Jurkat, Clone E6-1 (cell line): Measurements from ENCODE around the gene CLCA1.

ENCODE experiments used
- DNase-seq: peaks from one replicate; pipeline ENCODE4 v3.0.0-alpha.2; 2011; ENCODE audit warnings: low read depth, low spot score
- H3K4me3 ChIP-seq: 2 replicates; pipeline ENCODE4 v1.5.1; 2011; ENCODE audit warnings: mild to moderate bottlenecking, low read length, control low read depth, moderate library complexity

CLCA1 gene

DNA sequence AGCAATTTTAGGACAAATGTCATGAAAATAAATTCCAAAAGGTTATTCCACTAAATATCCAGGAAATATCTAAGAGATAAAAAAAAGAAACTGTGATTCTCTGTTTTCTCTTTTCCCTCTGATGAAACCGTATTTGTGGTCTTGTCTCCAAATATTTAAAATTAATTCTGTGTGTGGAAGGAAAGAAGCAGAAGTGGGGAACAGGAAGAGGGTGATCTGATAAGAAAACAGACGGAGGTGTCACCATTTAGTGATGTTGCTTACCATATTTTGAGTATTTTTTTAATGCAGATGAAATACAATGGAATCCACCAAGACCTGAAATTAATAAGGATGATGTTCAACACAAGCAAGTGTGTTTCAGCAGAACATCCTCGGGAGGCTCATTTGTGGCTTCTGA, 29.6 kb downstream of the CLCA1 start:
- DNase-seq, result no peak
- H3K4me3 ChIP-seq, result no peak overlapping the region

DNA sequence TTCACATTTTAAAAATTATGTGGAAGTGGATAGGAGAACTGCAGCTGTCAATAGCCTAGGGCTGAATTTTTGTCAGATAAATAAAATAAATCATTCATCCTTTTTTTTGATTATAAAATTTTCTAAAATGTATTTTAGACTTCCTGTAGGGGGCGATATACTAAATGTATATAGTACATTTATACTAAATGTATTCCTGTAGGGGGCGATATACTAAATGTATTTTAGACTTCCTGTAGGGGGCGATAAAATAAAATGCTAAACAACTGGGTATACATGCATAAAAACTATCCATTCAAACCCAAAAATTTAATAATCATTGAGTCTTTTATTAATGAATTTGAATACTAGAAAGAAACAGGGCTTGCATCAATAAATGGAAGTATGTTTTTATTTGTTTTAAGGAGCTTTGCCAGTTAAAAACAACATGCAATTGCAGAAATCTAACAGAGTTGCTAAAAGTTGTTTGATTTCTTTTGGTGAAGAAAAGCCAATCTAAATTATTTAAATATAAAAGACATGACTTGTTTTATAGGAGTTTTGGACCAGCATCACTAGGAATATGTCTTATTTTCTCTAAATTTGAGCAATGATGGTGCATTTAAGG, 31.4 kb downstream of the CLCA1 start:
- no peak overlapping the region for H3K4me3 ChIP-seq
- DNase-seq, result peak; percentile 39

DNA sequence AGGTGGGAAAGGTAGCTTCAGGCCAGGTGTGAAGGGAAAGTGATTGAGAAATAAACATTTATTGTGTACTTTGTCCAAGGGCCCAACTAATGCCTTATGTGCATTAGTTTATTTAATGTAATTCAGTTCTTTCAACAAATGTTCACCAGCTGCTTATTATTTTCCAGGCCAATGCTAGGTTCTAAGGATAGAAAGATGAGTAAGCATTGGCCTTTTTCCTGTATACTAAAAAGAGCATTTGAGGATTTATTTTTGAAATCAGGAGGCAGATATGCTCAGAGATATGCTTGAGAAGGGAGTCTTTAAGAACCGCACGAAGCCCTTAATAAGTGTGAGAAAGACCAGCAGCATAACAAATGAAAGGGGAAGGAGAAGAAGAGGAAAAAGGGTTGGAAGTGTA, 32.0 kb downstream of the CLCA1 start:
- DNase-seq, result no peak
- no peak overlapping the region for H3K4me3 ChIP-seq

DNA sequence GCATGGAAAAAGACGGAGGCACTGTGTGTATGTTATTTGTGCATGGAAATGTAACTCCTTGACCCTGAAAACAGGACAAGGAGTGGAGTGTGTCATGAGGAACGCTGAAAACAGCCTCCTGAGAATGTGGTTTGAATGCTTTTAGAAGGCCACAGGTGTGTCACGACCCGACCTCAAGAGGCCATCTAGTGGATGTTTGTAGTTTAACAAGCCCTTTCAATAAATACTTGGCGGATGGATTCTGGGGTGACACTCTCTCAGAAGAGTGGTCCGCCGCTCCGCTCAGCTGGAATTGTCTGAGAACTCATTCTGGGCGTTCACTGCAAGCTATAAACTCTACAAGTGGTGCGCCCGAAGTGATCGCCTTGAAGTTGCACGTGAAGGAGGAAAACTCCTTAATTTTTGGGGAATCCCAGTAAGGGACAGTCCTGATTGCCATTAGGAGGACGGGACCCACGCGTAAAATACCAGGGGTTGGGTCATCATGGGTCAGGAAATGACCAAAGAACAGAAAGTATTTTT, 33.5 kb downstream of the CLCA1 start:
- peak; percentile 70 for DNase-seq
- H3K4me3 ChIP-seq, result peak overlapping the region; percentile 42

DNA sequence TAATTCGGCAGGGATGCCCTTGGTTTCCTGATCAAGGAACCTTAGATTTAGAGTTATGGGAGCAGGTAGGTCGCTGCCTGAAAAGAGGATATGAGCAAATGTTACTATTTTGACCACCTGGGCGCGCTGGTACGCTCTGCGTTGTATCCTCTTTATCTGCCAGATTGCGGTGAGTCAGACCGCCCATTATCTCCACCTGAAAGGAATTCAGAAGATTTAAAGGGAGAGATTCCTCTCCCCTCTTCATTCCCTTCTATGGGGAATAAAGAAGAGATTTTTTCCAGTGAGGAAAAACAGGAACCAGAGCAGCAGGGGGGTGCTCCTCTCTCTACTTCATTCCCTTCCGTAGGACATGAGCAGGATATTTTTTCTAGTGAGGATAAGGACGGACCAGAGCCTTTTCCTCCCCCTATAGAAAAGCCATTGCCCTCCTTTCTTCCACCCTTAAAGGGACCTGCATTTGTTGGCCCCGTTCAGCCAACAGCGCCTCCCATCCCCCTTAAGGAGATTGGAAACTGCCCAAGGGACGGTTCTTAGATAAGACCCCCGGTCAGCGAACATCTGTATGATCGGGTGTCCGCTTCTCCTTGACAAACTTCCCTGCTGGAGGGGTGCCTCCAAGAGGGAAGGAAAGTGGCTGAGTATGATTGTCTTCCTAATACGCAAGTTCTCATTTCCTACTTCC, 34.1 kb downstream of the CLCA1 start:
- no peak for DNase-seq

DNA sequence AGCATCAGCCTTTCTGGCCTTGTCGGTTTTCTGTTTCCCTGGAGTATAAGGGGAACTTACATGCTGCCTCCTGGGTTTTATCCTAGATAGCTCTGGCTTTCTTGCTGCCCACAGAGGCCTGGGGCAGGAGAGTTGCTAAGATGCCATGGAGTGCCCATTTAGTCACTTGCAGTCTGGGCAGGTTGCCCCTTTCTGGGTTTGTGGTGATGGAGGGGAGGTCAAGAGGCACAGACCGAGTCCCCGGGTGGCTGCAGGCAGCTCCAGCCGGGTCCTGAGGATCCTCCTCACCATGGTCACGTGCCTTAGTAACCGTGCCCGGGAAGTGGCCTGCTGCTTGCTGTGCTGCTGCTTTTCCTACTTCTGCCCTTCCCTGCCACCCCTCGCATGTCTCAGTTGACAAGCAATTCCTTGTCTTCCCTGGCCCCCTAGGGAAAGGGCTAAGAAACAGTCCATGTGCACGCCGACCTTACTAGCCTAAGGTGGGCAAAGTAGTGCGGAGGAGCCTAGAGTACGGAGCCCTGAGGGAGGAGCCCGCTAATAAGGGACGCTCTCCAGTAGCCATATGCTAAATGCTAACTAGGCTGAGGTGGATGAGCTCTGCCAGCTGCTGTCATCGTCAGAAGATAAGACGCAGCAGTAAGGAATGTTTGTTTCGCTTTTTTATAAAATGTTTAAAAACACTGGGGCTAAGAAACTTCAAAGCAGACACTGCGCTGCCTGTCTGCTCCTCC, 34.8 kb downstream of the CLCA1 start:
- DNase-seq, result no peak
- no peak overlapping the region for H3K4me3 ChIP-seq

More for the DNA sequence above, 34.1 kb downstream of the CLCA1 start:
- H3K4me3 ChIP-seq, result peak overlapping the region; percentile 42

DNA sequence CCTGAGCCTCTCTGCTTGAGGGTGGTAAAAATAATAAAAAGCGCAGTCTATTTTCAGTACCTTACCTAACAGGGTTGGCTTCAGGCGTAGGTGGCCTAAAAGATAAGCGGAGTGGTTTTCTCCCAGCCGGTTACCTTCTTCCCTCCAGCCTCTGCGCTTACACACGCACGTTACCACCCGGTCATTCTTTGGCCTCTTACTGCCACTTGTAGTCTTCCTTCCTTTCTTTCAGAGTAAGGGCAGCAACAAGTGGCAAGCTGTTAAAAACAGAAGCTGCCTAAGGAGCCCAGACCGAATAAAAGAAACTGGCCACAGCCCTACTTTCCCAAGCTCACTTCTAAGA, 35.4 kb downstream of the CLCA1 start:
- no peak overlapping the region for H3K4me3 ChIP-seq
- DNase-seq, result no peak

DNA sequence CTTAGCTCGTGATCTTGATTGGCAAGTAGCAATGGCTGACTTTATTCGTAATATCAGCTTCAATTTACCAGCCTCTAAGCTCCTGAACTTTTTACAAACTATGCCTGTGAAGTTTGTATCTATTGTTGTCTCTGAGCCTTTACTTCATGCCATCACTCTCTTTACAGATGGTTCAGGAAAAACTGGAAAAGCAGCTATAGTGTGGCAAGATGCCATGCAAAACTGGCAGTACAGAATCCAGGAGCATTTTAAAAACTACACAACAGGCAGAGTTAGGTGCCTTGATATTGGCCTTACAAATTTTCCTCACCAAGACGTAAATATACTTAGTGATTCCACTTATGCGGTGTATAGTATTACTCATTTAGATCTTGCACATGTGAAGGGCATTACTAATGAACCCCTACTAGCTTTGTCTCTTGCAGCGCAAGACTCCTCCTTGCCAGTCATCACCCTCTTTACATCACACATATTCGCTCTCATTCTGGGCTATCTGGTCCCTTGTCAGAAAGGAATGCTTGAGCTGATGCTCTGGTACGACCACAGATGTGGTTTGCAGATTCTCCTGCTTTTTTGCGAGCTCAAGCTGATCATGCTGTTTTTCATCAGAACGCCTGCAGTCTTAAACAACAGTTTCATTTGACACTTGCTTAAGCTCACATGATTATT, 36.3 kb downstream of the CLCA1 start:
- no peak overlapping the region for H3K4me3 ChIP-seq
- no peak for DNase-seq

DNA sequence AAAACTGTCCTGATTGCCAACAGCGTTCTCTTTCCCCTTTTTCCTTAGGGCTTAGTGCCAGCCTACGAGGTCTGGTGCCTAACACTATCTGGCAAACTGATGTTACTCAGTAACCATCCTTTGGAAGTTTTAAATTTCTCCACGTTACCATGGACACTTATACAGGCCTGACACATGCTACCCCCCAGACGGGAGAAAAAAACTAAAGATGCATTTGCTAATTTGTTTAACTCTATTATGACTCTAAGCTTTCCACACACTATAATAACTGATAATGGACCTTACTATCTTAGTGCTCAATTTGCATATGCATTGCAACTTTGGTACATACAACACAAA, 36.8 kb downstream of the CLCA1 start:
- no peak for DNase-seq
- no peak overlapping the region for H3K4me3 ChIP-seq

DNA sequence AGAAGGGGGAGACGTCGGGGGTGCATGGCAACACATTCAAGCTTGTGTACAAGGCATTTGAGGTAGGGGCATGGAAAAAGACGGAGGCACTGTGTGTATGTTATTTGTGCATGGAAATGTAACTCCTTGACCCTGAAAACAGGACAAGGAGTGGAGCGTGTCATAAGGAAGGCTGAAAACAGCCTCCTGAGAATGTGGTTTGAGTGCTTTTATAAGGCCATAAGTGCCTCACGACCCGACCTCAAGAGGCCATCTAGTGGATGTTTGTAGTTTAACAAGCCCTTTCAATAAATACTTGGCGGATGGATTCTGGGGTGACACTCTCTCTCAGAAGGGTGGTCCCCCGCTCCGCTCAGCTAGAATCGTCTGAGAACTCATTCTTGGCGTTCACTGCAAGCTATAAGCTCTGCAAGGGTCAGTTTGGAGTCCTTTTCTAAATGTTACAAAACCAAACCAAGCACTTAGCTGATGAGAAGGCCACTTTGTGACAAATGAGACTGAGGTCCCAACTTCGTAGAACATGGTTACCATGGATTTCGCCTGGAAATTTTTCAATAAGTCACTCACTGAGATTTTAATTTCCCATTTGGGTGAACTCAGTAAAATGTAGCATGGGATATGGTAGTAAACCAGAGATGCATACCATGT, 39.3 kb downstream of the CLCA1 start:
- DNase-seq, result peak; percentile 28
- no peak overlapping the region for H3K4me3 ChIP-seq

DNA sequence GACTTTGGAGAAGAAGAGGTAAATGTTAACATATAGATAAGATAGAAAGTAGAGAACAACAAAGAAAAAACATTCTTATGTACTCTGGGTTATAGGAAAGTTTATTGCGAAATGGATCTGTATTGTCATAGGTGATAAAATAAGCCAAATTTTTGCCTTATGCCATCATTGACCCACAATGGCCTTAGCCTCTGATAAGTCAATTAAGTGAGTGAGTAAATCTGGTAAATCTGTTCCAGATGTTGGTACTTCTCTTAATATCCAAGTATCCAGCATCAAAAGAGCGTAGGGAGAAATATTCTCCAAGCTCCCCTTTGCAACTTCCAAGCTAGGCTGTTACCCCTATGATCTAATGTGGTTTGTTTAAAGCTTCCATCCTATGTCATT, 39.8 kb downstream of the CLCA1 start:
- H3K4me3 ChIP-seq, result no peak overlapping the region
- DNase-seq, result no peak

DNA sequence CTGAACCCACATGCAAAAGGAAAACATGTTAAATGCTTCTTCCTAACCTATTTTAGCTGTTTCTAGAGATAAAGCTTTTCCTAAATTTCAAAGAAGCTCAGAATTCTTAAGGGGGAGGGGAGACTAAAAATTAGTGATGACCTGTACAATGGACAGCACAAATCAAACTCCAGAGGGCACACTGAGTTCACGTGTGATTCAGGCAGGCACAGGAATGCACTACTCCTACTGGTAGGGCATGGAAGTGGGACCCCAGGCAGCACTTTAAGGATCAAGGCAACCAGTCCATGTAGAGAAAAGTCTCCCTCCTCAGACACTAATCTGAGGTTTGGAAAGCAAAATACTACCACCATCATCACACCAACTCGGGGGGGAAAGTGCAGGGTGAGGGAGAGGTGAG, 46.9 kb downstream of the CLCA1 start:
- no peak overlapping the region for H3K4me3 ChIP-seq
- no peak for DNase-seq

DNA sequence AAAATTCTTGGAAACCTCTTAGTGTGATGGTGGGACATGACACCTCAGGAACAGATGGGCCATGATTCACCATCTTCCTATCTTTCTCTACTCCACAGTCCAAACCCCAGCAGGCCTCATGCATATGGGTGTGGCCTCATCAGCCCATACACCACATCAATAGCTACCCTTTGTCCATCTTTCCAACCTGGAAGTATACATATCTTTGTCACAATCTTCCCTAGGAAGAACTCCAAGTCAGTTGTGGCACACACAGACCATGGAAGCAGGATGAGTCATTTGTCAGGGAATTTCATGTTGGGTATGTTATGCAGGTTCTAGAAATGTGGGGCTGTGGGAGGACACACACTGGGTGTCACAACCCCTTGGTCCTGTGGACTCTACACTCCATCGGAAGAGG, 47.6 kb downstream of the CLCA1 start:
- DNase-seq, result no peak
- no peak overlapping the region for H3K4me3 ChIP-seq

DNA sequence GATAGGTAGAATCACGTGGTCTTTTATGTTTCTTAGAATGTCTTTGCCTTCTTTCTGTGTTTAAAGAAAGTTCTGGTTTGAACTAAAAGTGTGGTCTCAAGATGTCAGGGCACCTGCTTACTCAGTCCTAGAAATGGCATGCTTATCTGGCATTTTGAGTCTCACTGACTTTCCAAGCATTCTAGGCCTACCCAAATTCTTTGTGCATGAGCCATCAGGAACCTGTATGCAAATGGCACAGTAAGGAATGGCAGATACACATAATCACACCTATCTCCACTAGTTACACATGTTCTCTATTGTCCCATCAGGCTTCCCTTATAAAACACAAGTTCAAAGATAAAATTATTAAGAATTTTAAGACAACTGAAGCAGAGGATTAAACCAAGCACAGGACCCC, 48.6 kb downstream of the CLCA1 start:
- DNase-seq, result no peak
- H3K4me3 ChIP-seq, result no peak overlapping the region

DNA sequence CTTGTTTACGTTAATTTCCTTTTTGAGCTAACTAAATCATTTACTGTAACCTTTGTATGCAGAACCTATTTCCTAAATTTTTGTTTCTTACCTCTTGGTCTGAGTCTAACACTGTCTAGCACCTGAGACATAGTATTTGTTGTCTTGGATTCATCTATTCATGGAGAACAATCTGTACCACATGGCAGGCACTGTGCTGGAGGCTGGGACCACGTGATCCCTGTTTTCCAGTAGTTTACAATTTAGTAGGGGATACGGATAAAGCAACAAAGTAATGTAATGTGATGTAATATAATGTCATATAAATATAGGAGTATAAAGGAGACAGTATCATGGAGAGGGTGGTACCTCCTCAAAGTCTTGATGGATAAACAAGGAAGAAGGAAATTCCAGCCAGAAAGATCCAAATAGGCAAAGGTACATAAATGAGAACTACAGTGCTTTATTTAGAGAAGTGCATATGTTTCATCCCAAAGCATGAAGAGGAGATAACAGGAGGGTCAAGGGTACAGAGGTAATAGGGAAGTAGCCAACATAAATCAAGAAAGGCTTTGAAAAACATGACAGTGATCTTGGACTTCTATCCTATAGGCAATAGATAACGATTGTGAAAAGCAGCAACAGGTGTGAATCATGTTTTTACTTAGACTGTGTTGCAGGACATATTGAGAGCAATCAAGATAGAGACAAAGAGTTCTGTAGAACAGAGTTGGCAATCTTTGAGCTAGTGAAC, 52.2 kb downstream of the CLCA1 start:
- no peak overlapping the region for H3K4me3 ChIP-seq
- no peak for DNase-seq

DNA sequence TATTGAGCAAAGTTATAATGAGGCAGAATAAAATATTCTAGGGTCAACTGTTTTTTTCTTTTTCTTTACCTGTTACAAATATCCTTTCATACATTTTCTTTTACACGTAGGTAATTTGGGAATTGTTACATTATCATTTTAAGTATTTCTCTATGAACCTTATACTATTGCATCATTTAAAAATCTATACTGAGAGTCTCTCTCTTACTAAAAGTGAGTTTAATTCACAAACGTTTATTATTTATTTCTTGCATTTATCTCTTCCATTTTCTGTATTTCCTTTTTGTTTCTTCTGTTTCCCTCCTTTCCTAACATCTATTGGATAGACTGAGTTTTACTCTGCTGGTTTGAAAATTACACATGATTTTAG, 52.8 kb downstream of the CLCA1 start:
- no peak for DNase-seq
- no peak overlapping the region for H3K4me3 ChIP-seq

DNA sequence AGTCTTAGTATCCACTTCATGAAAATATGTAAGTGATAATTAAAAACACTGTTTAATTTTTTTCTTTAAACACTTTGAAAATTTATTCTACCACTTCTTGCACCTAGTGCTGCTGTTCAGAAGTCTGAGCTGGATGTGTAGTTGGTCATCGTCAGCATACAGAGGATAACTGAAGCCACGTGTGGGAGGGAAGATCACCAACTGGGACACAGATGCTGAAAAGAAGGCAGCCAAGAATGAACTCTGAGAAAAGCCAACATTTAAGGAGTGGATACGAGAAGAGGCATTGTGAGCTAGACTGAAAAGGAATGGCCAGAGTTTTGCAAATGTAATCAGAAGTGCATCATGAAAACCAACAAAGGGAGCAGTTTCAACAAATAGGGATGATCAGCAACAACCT, 53.5 kb downstream of the CLCA1 start:
- DNase-seq, result no peak
- no peak overlapping the region for H3K4me3 ChIP-seq

DNA sequence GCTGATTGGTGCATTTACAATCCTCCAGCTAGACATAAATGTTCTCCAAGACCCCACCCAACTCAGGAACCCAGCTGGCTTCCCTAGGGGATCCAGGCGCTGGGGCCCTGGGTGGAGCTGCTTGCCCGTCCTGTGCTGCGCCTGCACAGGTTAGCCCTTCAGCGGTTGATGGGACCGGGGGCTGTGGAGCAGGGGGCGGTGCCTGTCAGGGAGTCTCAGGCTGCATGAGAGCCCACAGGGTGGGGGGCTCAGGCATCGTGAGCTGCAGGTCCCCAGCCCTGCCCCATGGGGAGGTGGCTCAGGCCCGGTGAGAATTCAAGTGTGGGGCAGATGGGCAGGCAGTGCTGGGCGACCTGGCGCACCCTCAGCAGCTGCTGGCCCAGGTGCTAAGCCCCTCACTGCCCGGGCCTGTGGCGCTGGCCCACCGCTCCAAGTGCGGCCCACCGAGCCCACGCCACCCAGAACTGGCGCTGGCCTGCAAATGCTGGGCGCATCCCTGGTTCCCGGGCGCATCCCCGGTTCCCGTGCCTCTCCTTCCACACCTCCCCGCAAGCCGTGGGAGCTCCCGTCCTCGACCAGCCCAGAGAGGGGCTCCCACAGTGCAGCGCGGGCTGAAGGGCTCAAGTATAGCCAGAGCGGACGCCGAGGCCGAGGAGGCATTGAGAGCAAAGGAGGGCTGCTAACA, 55.1 kb downstream of the CLCA1 start:
- no peak for DNase-seq
- H3K4me3 ChIP-seq, result no peak overlapping the region

DNA sequence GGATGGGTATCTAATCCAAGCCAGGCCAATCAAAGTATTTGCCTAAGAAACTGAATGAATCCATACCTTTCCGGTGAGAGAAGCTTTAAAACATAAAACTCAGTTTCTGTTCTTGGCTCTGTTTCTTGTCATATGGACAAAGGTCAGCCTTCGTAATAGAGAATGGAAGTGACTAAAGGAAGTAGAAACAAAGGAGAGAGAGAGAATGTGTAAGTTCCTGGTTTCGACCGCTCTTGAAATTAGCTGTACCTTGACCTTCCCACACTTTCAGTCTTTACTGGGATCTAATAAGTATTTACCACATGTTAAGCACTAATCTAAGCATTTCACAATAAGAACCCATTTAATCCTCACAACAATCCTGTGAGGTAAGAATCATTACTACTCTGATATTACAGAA, 58.6 kb downstream of the CLCA1 start:
- no peak overlapping the region for H3K4me3 ChIP-seq
- DNase-seq, result no peak
